Chondrocyte (in vitro differentiated cells): Measurements from ENCODE around the gene KIF5C. TPM values are rescaled to one million over a fixed set of nuclear protein-coding genes. Genes with fewer than 3 reads are reported as not detected.
A peak's percentile ranks its signal among the peaks of the same experiment; 100 is the strongest.

Source experiments
- DNase-seq: peaks from one replicate; pipeline ENCODE4 v3.0.0; 2021; ENCODE audit warnings: mixed read lengths, low spot score
- H3K27ac Mint-ChIP-seq: one replicate; pipeline ENCODE4 v1.8.0; 2021; ENCODE audit warnings: mild to moderate bottlenecking, moderate library complexity, mixed read lengths; ENCODE audit not compliant: unreplicated experiment
- H3K27me3 Mint-ChIP-seq: 2 replicates; pipeline ENCODE4 v1.8.0; 2021; ENCODE audit warnings: low read depth, mixed read lengths
- H3K36me3 Mint-ChIP-seq: 2 replicates; pipeline ENCODE4 v1.8.0; 2021; ENCODE audit warnings: low read depth, mixed read lengths
- H3K4me1 Mint-ChIP-seq: 2 replicates; pipeline ENCODE4 v1.8.0; 2021; ENCODE audit warnings: low read depth, mild to moderate bottlenecking, mixed read lengths
- H3K4me3 Mint-ChIP-seq: one replicate; pipeline ENCODE4 v1.8.0; 2021; ENCODE audit warnings: mild to moderate bottlenecking, moderate library complexity, mixed read lengths; ENCODE audit not compliant: unreplicated experiment
- H3K9me3 Mint-ChIP-seq: 2 replicates; pipeline ENCODE4 v1.8.0; 2021; ENCODE audit warnings: low read depth, mixed read lengths
- total RNA-seq: library from RNA; stranded (reverse); gene quantifications from 3 replicates; pipeline ENCODE4 v1.2.1, GENCODE V29; 2021
- TF ChIP-seq, protein P1 (sequence below): fragments of 200-600 bp; sonication (generic); IDR thresholded peaks from 2 replicates; pipeline ENCODE4 v1.5.0; 2021; ENCODE audit warnings: antibody characterized with exemption, mild to moderate bottlenecking, moderate library complexity

Gene KIF5C
- total RNA-seq, 1 donor from 2014 or later: 3.1 TPM

DNA sequence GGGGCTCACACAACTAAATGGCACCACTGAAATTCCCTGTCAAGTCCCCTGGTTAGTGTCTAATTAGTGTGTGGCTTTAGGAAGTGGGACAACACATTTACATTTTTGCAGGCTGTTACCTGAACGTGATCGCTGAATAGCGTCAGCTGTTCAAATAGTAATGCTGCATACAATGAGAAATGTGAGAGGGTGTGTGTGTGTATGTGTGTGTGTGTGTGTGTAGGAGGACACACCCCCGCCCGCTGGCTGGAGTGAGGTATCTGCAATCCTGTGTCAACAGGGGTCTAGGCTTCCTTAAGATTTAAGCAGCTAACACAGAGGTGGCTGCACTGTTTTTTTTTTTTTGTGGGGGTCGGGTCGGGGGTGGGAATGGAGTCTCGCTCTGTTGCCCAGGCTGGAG, 158.7 kb downstream of the KIF5C start:
- Mint-ChIP-seq H3K27me3 (peaks cover 10% of the 10 kb centered on the region), H3K36me3 (no peaks in the 10 kb centered on the region), H3K27ac (no peak overlapping the region), H3K4me1 (peaks cover 6% of the 10 kb centered on the region), H3K9me3 (no peaks in the 10 kb centered on the region), H3K4me3 (no peak overlapping the region)
- TF ChIP-seq, protein P1, sequence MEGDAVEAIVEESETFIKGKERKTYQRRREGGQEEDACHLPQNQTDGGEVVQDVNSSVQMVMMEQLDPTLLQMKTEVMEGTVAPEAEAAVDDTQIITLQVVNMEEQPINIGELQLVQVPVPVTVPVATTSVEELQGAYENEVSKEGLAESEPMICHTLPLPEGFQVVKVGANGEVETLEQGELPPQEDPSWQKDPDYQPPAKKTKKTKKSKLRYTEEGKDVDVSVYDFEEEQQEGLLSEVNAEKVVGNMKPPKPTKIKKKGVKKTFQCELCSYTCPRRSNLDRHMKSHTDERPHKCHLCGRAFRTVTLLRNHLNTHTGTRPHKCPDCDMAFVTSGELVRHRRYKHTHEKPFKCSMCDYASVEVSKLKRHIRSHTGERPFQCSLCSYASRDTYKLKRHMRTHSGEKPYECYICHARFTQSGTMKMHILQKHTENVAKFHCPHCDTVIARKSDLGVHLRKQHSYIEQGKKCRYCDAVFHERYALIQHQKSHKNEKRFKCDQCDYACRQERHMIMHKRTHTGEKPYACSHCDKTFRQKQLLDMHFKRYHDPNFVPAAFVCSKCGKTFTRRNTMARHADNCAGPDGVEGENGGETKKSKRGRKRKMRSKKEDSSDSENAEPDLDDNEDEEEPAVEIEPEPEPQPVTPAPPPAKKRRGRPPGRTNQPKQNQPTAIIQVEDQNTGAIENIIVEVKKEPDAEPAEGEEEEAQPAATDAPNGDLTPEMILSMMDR: no peak
- DNase-seq: no peak

DNA sequence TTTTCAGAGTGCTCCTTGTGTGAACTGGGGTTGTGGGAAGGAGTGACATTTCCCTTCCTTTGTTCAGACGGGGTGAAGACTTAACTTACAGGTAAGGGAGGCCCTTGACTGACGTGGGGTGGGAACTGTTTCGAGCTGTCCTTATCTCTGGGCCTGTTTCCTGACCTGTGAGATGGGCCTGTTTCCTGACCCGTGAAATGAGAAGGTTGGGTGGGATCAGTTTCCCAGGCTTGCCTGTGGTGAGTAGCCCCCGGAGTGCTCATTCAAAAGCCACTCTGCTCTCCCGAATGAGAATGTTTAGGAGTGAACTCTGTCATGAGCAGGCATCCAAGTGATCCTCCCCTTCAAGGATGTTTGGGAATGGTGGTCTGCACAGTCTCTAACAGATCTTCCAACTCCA, 159.4 kb downstream of the KIF5C start:
- TF ChIP-seq, protein P1: no peak
- peaks cover 10% of the 10 kb centered on the region for H3K27me3 Mint-ChIP-seq
- no peak overlapping the region for H3K4me3 Mint-ChIP-seq
- no peaks in the 10 kb centered on the region for H3K36me3 Mint-ChIP-seq
- H3K9me3 Mint-ChIP-seq: no peaks in the 10 kb centered on the region
- no peak overlapping the region for H3K27ac Mint-ChIP-seq
- no peak for DNase-seq
- peaks cover 6% of the 10 kb centered on the region for H3K4me1 Mint-ChIP-seq

DNA sequence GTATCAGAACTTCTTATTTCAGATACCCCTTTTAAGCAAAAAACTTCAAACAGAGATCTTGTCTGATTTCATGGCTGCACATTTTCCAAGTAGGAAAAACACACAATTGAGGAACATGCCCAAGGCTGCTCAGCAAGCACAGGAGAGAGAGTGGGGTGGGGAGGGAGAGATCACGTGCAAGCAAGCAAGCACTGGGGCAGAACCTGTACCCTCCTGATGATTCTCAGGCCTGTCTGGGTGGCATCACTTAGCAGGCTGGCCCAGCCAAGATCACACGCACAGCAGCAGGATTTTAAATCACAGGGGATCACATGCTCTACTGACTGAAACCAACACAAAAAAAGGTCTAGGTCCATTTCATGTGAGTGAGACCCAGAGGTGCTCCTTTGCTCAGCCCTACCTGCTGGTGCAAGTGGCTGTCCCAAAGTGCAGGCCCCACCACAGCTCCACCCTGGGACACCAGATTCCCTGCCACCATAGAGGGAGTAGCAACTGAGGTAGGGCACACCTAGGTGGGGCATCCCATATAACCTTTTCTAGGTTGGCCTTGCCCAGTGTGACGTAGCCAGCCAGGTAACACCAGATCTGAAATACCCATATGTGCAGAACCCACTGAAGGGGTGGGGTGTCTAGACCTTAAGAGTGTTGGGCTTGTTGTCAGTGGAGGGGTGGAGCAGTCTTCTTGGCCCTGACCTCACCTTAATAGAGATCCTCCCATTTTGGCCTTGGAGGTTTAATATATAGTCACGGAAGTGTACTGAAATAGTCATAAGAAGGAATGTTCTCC, 161.7 kb downstream of the KIF5C start:
- no peaks in the 10 kb centered on the region for H3K36me3 Mint-ChIP-seq
- H3K27ac Mint-ChIP-seq: no peak overlapping the region
- no peak overlapping the region for H3K4me3 Mint-ChIP-seq
- TF ChIP-seq, protein P1: no peak
- peaks cover 12% of the 10 kb centered on the region for H3K27me3 Mint-ChIP-seq
- no peaks in the 10 kb centered on the region for H3K9me3 Mint-ChIP-seq
- DNase-seq: no peak
- H3K4me1 Mint-ChIP-seq: peaks cover 6% of the 10 kb centered on the region

DNA sequence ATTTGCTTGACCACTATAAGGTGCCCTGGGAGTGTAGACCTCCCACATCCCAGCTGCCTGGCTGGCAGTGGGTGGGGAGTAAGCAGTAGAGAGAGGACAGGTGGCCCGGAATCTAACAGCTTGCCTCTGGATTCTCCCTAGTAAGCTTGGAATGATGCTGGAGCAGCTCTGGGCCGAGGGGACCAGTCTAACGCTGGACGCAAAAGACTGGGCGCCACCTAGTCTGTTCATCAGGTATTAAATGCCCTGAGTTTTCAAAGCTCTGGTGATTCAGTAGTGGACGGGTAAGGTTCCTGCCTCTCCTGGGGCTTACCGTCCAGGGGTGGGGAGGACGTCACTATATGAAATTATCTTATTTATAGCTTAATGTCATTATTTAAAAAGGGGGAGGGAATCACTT, 162.8 kb downstream of the KIF5C start:
- no peak for DNase-seq
- Mint-ChIP-seq H3K4me1 (peaks cover 6% of the 10 kb centered on the region), H3K4me3 (peak overlapping the region; percentile 58), H3K27ac (no peak overlapping the region), H3K27me3 (peaks cover 12% of the 10 kb centered on the region), H3K9me3 (no peaks in the 10 kb centered on the region), H3K36me3 (no peaks in the 10 kb centered on the region)
- TF ChIP-seq, protein P1: peak; percentile 12

DNA sequence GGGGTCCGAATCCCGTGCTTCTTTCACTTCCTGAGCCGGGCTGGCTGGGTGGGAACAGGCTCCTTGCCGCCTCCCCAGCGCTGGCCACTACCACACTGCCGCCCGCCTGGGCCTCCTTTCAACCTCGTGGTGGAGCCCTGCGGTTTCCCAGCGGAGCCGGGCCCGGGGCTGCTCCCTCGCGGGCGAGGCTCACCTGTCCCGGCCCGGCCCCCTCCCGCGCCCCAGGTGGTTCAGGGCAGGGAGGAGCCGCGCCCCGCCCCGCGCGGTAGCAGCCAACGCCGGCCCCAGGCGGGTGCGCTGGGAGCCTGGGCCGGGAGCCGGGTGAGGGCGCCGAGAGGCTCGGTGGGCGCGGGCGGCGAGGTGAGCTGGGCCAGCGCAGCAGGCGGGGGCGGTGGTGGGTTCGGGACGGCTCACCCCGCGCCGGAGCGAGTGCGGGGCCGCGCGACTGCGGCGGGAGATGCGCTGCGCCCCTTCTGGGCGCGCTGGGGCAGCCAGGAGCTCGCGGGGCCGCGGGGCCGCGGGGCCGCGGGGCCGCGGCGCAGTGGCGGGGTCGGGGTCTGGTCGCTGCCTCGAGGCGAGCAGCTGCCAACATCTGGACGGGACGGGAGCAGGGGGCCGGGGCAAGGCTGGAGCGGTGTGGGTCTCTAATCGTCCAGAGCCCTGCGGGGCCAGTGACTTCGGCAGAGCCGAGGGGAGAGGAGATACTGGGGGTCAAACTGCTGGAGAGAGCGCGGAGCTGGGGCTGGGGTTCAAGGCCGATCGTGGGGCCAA, 163.6 kb downstream of the KIF5C start, which contains the start of gene LYPD6B:
Gene LYPD6B (plus strand): TSS at position 258 of the 771 bp plus-strand sequence. CDS start 92,250 bp downstream, outside the sequence.
- no peak within 1 kb of the TSS for H3K27ac Mint-ChIP-seq
- H3K36me3 Mint-ChIP-seq: no peaks in the 10 kb centered on the region

More for the DNA sequence above, 163.6 kb downstream of the KIF5C start, which contains the start of gene LYPD6B:
- DNase-seq: no peak
- TF ChIP-seq, protein P1: peak; percentile 16
- Mint-ChIP-seq H3K27me3 (peaks cover 11% of the 10 kb centered on the region), H3K4me1 (peaks cover 6% of the 10 kb centered on the region), H3K9me3 (no peaks in the 10 kb centered on the region), H3K4me3 (peak within 1 kb of the TSS; percentile 62)
